Measurements from ENCODE around the gene EMILIN3.

Gene EMILIN3

DNA sequence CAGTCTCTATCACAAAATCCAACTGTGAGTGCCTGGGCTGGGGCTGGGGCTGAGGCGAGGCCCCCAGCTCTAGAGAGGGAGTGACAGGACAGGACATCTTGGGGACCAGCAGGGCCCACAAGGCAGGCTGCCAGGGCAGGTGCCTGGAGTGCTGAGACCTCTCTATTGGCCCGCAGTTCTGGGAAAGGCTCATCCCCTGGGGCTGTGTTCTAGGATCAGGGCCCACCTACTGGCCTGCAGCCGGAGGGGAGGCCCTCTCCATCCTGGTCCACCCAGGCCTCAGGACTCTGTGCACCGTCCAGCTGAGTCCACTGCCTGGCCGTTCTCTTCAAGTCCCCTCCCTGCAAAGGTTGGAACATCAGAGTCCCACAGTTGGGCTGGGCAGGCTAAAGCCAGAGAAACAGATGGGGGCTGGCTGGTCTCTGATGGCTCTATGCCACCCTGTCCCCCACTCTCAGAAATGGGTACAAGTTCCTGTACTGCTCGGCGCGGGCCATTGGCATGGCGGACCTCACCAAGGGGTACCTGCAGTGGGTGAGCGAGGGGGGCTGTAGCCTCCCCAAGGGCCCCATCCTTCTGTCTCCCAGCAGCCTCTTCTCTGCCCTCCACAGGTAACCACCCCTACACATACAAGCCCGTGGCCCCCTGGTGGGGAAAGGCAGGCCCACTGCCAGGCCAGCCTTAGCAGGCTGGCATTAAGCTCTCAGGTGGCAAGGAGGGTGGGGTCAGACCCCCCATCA, 9.0 kb downstream of the EMILIN3 start:
- Histone ChIP-seq H3K9me3 (ENCODE audit: insufficient read depth, low read length) (no peaks in the 10 kb centered on the region), H3K4me3 (ENCODE audit: insufficient read depth, low read length, poor library complexity, severe bottlenecking) (no peak overlapping the region), H3K4me2 (ENCODE audit: low read depth, low read length, poor library complexity, severe bottlenecking) (no peak overlapping the region), H3K27me3 (ENCODE audit: low read length) (no peaks in the 10 kb centered on the region), H3F3A (ENCODE audit: insufficient read depth) (no peaks in the 10 kb centered on the region), H3K9me2 (replicated peaks; ENCODE audit: insufficient read depth, low read length) (no peaks in the 10 kb centered on the region), H2AFZ (ENCODE audit: low read depth, low read length, severe bottlenecking) (no peak overlapping the region), H3K27ac (ENCODE audit: low read depth, low read length) (no peak overlapping the region), H4K20me1 (ENCODE audit: low read depth, low read length) (no peaks in the 10 kb centered on the region), H3K9ac (ENCODE audit: low read length) (no peak overlapping the region), H3K36me3 (ENCODE audit: low read length) (no peaks in the 10 kb centered on the region), H3K79me2 (ENCODE audit: insufficient read depth, low read length) (no peaks in the 10 kb centered on the region)
- TF ChIP-seq, protein P1, sequence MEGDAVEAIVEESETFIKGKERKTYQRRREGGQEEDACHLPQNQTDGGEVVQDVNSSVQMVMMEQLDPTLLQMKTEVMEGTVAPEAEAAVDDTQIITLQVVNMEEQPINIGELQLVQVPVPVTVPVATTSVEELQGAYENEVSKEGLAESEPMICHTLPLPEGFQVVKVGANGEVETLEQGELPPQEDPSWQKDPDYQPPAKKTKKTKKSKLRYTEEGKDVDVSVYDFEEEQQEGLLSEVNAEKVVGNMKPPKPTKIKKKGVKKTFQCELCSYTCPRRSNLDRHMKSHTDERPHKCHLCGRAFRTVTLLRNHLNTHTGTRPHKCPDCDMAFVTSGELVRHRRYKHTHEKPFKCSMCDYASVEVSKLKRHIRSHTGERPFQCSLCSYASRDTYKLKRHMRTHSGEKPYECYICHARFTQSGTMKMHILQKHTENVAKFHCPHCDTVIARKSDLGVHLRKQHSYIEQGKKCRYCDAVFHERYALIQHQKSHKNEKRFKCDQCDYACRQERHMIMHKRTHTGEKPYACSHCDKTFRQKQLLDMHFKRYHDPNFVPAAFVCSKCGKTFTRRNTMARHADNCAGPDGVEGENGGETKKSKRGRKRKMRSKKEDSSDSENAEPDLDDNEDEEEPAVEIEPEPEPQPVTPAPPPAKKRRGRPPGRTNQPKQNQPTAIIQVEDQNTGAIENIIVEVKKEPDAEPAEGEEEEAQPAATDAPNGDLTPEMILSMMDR (IDR thresholded peaks at IDR 0.05; ENCODE audit: insufficient read depth, low read length, poor library complexity, severe bottlenecking) = no peak
- TF ChIP-seq EZH2phosphoT487 (conservative IDR thresholded peaks at IDR 0.05; ENCODE audit: low read length) = no peak

DNA sequence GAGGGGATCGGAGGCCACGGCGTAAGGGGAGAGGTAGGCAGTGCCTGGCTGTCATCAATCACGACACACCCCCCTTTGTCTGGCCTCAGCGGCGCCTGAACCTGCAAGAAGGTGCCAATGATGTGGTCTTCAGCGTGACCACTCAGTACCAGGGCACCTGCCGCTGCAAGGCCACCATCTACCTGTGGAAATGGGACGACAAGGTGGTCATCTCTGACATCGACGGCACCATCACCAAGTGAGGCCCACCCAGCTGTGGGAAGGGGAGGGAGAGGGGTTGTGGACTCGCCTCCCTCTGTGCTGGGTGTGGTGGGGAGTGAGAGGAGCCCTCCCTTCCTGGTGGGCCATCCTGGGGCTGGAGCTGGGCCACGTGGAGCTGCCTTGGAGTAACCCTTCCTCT, 9.7 kb downstream of the EMILIN3 start:
- no peaks in the 10 kb centered on the region for H4K20me1 ChIP-seq (ENCODE audit: low read depth, low read length)
- H3K4me3 ChIP-seq (ENCODE audit: insufficient read depth, low read length, poor library complexity, severe bottlenecking) = no peak overlapping the region
- no peak overlapping the region for H2AFZ ChIP-seq (ENCODE audit: low read depth, low read length, severe bottlenecking)
- TF ChIP-seq EZH2phosphoT487 (conservative IDR thresholded peaks at IDR 0.05; ENCODE audit: low read length) = no peak
- TF ChIP-seq, protein P1 (IDR thresholded peaks at IDR 0.05; ENCODE audit: insufficient read depth, low read length, poor library complexity, severe bottlenecking) = no peak
- H3K9me2 ChIP-seq (replicated peaks; ENCODE audit: insufficient read depth, low read length) = no peaks in the 10 kb centered on the region
- H3K9ac ChIP-seq (ENCODE audit: low read length) = no peak overlapping the region
- no peak overlapping the region for H3K4me2 ChIP-seq (ENCODE audit: low read depth, low read length, poor library complexity, severe bottlenecking)
- H3K27ac ChIP-seq (ENCODE audit: low read depth, low read length) = no peak overlapping the region
- no peaks in the 10 kb centered on the region for H3K79me2 ChIP-seq (ENCODE audit: insufficient read depth, low read length)
- H3K36me3 ChIP-seq (ENCODE audit: low read length) = no peaks in the 10 kb centered on the region
- H3K27me3 ChIP-seq (ENCODE audit: low read length) = no peaks in the 10 kb centered on the region
- no peaks in the 10 kb centered on the region for H3F3A ChIP-seq (ENCODE audit: insufficient read depth)
- H3K9me3 ChIP-seq (ENCODE audit: insufficient read depth, low read length) = no peaks in the 10 kb centered on the region

DNA sequence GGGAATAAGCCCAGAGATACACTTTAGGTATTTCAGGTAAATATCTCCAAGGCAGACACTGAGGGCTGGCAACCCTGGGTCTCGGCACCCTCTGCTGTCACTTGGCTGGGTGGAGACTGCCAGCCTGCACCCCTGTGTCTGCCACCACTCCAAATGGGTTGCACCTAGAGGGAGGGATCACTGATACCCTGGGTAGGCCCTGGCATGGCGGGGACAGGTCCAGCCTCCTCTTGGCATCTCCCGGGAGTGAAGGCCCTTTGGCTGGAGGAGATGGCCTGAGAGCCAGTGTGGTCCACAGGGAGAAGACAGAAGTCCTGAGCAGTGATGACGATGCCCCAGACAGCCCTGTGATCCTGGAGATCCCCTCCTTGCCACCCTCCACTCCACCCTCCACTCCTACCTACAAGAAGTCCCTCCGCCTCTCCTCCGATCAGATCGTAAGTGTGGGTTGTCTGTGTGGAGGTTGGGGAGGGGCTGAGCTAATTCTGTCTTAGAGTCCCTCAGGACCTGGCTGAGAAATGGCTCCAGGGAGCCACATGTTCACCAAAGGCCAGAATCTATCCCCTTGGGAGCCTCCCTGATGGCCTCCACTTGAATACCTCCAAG, 10.9 kb downstream of the EMILIN3 start:
- Histone ChIP-seq H3K36me3 (ENCODE audit: low read length) (no peaks in the 10 kb centered on the region), H4K20me1 (ENCODE audit: low read depth, low read length) (no peaks in the 10 kb centered on the region), H2AFZ (ENCODE audit: low read depth, low read length, severe bottlenecking) (no peak overlapping the region), H3F3A (ENCODE audit: insufficient read depth) (no peaks in the 10 kb centered on the region), H3K27me3 (ENCODE audit: low read length) (no peaks in the 10 kb centered on the region), H3K27ac (ENCODE audit: low read depth, low read length) (no peak overlapping the region), H3K9ac (ENCODE audit: low read length) (no peak overlapping the region), H3K9me3 (ENCODE audit: insufficient read depth, low read length) (no peaks in the 10 kb centered on the region), H3K79me2 (ENCODE audit: insufficient read depth, low read length) (no peaks in the 10 kb centered on the region), H3K4me2 (ENCODE audit: low read depth, low read length, poor library complexity, severe bottlenecking) (no peak overlapping the region), H3K4me3 (ENCODE audit: insufficient read depth, low read length, poor library complexity, severe bottlenecking) (no peak overlapping the region), H3K9me2 (replicated peaks; ENCODE audit: insufficient read depth, low read length) (no peaks in the 10 kb centered on the region)
- no peak for TF ChIP-seq EZH2phosphoT487 (conservative IDR thresholded peaks at IDR 0.05; ENCODE audit: low read length)
- TF ChIP-seq, protein P1 (IDR thresholded peaks at IDR 0.05; ENCODE audit: insufficient read depth, low read length, poor library complexity, severe bottlenecking) = no peak

Data from SU-DHL-6 (cell line).